ENCODE measurements around the gene KLHL28.

DNA sequence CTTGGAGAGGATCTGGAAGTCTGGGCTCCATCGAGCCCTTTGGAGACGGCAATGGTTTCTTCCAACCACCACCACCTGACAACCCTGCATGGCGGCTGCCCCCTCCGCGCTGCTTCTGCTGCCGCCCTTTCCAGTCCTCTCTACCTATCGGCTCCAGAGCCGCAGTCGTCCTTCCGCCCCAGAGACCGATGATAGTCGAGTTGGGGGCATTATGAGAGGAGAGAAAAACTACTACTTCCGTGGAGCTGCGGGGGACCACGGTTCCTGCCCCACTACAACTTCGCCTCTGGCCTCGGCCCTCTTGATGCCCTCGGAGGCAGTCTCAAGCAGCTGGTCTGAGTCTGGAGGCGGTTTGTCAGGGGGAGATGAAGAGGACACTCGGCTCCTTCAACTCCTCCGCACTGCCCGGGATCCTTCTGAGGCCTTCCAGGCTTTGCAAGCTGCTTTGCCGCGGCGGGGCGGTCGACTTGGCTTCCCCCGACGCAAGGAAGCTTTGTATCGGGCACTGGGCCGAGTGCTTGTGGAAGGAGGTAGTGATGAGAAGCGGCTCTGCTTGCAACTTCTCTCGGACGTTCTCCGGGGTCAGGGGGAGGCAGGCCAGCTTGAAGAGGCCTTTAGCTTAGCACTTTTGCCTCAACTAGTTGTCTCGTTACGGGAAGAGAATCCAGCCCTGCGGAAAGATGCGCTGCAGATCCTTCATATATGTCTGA lies 742 bp upstream of the KLHL28 start:
- TF ChIP-seq POLR2A (IDR thresholded peaks at IDR 0.05): no peak
- TF ChIP-seq, protein P1, sequence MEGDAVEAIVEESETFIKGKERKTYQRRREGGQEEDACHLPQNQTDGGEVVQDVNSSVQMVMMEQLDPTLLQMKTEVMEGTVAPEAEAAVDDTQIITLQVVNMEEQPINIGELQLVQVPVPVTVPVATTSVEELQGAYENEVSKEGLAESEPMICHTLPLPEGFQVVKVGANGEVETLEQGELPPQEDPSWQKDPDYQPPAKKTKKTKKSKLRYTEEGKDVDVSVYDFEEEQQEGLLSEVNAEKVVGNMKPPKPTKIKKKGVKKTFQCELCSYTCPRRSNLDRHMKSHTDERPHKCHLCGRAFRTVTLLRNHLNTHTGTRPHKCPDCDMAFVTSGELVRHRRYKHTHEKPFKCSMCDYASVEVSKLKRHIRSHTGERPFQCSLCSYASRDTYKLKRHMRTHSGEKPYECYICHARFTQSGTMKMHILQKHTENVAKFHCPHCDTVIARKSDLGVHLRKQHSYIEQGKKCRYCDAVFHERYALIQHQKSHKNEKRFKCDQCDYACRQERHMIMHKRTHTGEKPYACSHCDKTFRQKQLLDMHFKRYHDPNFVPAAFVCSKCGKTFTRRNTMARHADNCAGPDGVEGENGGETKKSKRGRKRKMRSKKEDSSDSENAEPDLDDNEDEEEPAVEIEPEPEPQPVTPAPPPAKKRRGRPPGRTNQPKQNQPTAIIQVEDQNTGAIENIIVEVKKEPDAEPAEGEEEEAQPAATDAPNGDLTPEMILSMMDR (IDR thresholded peaks at IDR 0.05): no peak
